Measurements from ENCODE around the gene FBLN5.
A peak's percentile ranks its signal among the peaks of the same experiment; 100 is the strongest.

FBLN5 gene
- total RNA-seq = 0.60 to 31.2 (median 4.4) reads per million in 3 experiments

- DNase-seq = no peak
Measured at GRCh38 chr14:91947475-91948184, at the start of gene FBLN5. TSS of gene FBLN5 (minus strand) at chr14:91947694. CDS start at chr14:91947229, 465 bp downstream.

- DNase-seq = peak; percentile 24
Measured at GRCh38 chr14:91996948-91997371, 49.5 kb upstream of the FBLN5 start.

- no peak for DNase-seq
Measured at GRCh38 chr14:91987192-91987591, 39.7 kb upstream of the FBLN5 start.

- no peak for DNase-seq
Measured at GRCh38 chr14:91985521-91986255, 38.2 kb upstream of the FBLN5 start.

- no peak for DNase-seq
Measured at GRCh38 chr14:91985008-91985407, 37.5 kb upstream of the FBLN5 start.

- no peak for DNase-seq
Measured at GRCh38 chr14:91983588-91983987, 36.1 kb upstream of the FBLN5 start.

- DNase-seq = no peak
Measured at GRCh38 chr14:91980157-91980556, 32.7 kb upstream of the FBLN5 start.

- no peak for DNase-seq
Measured at GRCh38 chr14:91977884-91978283, 30.4 kb upstream of the FBLN5 start.

- no peak for DNase-seq
Measured at GRCh38 chr14:91975763-91976162, 28.3 kb upstream of the FBLN5 start.

- DNase-seq = no peak
Measured at GRCh38 chr14:91971188-91971778, 23.8 kb upstream of the FBLN5 start.

GRCh38 chr14:91968280-91968679 is 20.8 kb upstream of the FBLN5 start:
- DNase-seq = peak; percentile 35

- DNase-seq = no peak
Measured at GRCh38 chr14:91964724-91965123, 17.2 kb upstream of the FBLN5 start.

- no peak for DNase-seq
Measured at GRCh38 chr14:91964011-91964410, 16.5 kb upstream of the FBLN5 start.

- DNase-seq = no peak
Measured at GRCh38 chr14:91963465-91963864, 16.0 kb upstream of the FBLN5 start.

GRCh38 chr14:91961297-91962220 is 14.1 kb upstream of the FBLN5 start:
- no peak for DNase-seq

- no peak for DNase-seq
Measured at GRCh38 chr14:91957876-91958313, 10.4 kb upstream of the FBLN5 start.

- DNase-seq = no peak
Measured at GRCh38 chr14:91956616-91957015, 9.1 kb upstream of the FBLN5 start.

GRCh38 chr14:91955168-91955567 is 7.7 kb upstream of the FBLN5 start:
- no peak for DNase-seq

GRCh38 chr14:91953170-91953985 is 5.9 kb upstream of the FBLN5 start:
- DNase-seq = no peak

- no peak for DNase-seq
Measured at GRCh38 chr14:91946622-91947474, 646 bp downstream of the FBLN5 start.
